HEK293 (cell line): ENCODE data around the gene MATN3.

Experiments
- EGR2 ChIP-seq: fragments of 450-650 bp; formaldehyde crosslinking; IDR thresholded peaks from 2 replicates; pipeline ENCODE4 v1.5.1; 2016; ENCODE audit warnings: low read depth, missing biosample characterization, missing genetic modification characterization
- HOXD13 ChIP-seq: sonication (generic); formaldehyde crosslinking; IDR thresholded peaks from 2 replicates; pipeline ENCODE4 v1.8.0; 2022; ENCODE audit warnings: missing genetic modification reagents, borderline replicate concordance
- SALL2 ChIP-seq: fragments of 450-650 bp; formaldehyde crosslinking; IDR thresholded peaks from 2 replicates; pipeline ENCODE4 v1.5.0; 2017; ENCODE audit warnings: missing biosample characterization, mild to moderate bottlenecking, missing genetic modification characterization, borderline replicate concordance
- SETDB1 ChIP-seq: IDR thresholded peaks from one replicate; pipeline ENCODE4 v1.6.1; 2017; ENCODE audit warnings: mild to moderate bottlenecking, low read length, moderate library complexity, mixed read lengths; ENCODE audit not compliant: insufficient read length
- YY2 ChIP-seq: fragments of 450-650 bp; formaldehyde crosslinking; IDR thresholded peaks from 2 replicates; pipeline ENCODE4 v1.5.1; 2016; ENCODE audit warnings: missing biosample characterization, missing genetic modification characterization
- ZBTB20 ChIP-seq: fragments of 450-650 bp; formaldehyde crosslinking; IDR thresholded peaks from 2 replicates; pipeline ENCODE4 v1.5.1; 2016; ENCODE audit warnings: missing biosample characterization, missing genetic modification characterization
- ZBTB48 ChIP-seq: fragments of 450-650 bp; formaldehyde crosslinking; IDR thresholded peaks from 2 replicates; pipeline ENCODE4 v1.5.1; 2016; ENCODE audit warnings: missing biosample characterization, missing genetic modification characterization
- ZIC2 ChIP-seq: fragments of 450-650 bp; formaldehyde crosslinking; IDR thresholded peaks from 2 replicates; pipeline ENCODE4 v1.5.1; 2016; ENCODE audit warnings: missing biosample characterization, missing genetic modification characterization
- ZNF10 ChIP-seq: fragments of 450-650 bp; formaldehyde crosslinking; IDR thresholded peaks from 2 replicates; pipeline ENCODE4 v1.5.1; 2017; ENCODE audit warnings: missing biosample characterization, missing genetic modification characterization
- ZNF112 ChIP-seq: fragments of 450-650 bp; formaldehyde crosslinking; IDR thresholded peaks from 2 replicates; pipeline ENCODE4 v1.5.0; 2017; ENCODE audit warnings: missing biosample characterization, missing genetic modification characterization
- ZNF138 ChIP-seq: fragments of 450-650 bp; formaldehyde crosslinking; IDR thresholded peaks from 2 replicates; pipeline ENCODE4 v1.5.1; 2016; ENCODE audit warnings: missing biosample characterization, missing genetic modification characterization, borderline replicate concordance
- ZNF155 ChIP-seq: fragments of 450-650 bp; formaldehyde crosslinking; IDR thresholded peaks from 2 replicates; pipeline ENCODE4 v1.5.1; 2016; ENCODE audit warnings: missing biosample characterization, missing genetic modification characterization
- ZNF214 ChIP-seq: fragments of 450-650 bp; formaldehyde crosslinking; IDR thresholded peaks from 2 replicates; pipeline ENCODE4 v1.5.1; 2017; ENCODE audit warnings: missing biosample characterization, mild to moderate bottlenecking, missing genetic modification characterization, borderline replicate concordance
- ZNF433 ChIP-seq: fragments of 450-650 bp; formaldehyde crosslinking; IDR thresholded peaks from 2 replicates; pipeline ENCODE4 v1.5.1; 2016; ENCODE audit warnings: missing biosample characterization, missing genetic modification characterization, low read depth
- ZNF510 ChIP-seq: fragments of 450-650 bp; formaldehyde crosslinking; IDR thresholded peaks from 2 replicates; pipeline ENCODE4 v1.5.1; 2018; ENCODE audit warnings: mild to moderate bottlenecking, missing genetic modification characterization, missing biosample characterization; ENCODE audit not compliant: insufficient replicate concordance
- ZNF560 ChIP-seq: fragments of 450-650 bp; formaldehyde crosslinking; IDR thresholded peaks from 2 replicates; pipeline ENCODE4 v1.5.1; 2017; ENCODE audit warnings: missing biosample characterization, missing genetic modification characterization, borderline replicate concordance
- ZNF624 ChIP-seq: fragments of 450-650 bp; formaldehyde crosslinking; IDR thresholded peaks from 2 replicates; pipeline ENCODE4 v1.5.1; 2017; ENCODE audit warnings: missing biosample characterization, missing genetic modification characterization
- ZNF664 ChIP-seq: fragments of 450-650 bp; formaldehyde crosslinking; IDR thresholded peaks from 2 replicates; pipeline ENCODE4 v1.5.1; 2016; ENCODE audit warnings: missing biosample characterization, missing genetic modification characterization
- ZNF777 ChIP-seq: fragments of 450-650 bp; formaldehyde crosslinking; IDR thresholded peaks from 2 replicates; pipeline ENCODE4 v1.5.1; 2017; ENCODE audit warnings: missing biosample characterization, missing genetic modification characterization, borderline replicate concordance
- ZNF830 ChIP-seq: fragments of 450-650 bp; IDR thresholded peaks from 2 replicates; pipeline ENCODE4 v1.5.0; 2018; ENCODE audit warnings: missing biosample characterization, missing genetic modification characterization, low read depth, mild to moderate bottlenecking, moderate library complexity
- TF ChIP-seq, protein P1 (sequence below): fragments of 450-650 bp; formaldehyde crosslinking; IDR thresholded peaks from 2 replicates; pipeline ENCODE4 v1.5.1; 2016; ENCODE audit warnings: missing biosample characterization, missing genetic modification characterization, borderline replicate concordance
- TF ChIP-seq, protein P2 (sequence below): fragments of 450-650 bp; formaldehyde crosslinking; IDR thresholded peaks from 2 replicates; pipeline ENCODE4 v1.5.1; 2017; ENCODE audit warnings: missing biosample characterization, missing genetic modification characterization
- TF ChIP-seq, protein P3 (sequence below): fragments of 450-650 bp; formaldehyde crosslinking; IDR thresholded peaks from 2 replicates; pipeline ENCODE4 v1.5.1; 2016; ENCODE audit warnings: missing biosample characterization, missing genetic modification characterization
- TF ChIP-seq, protein P4 (sequence below): fragments of 450-650 bp; formaldehyde crosslinking; IDR thresholded peaks from 2 replicates; pipeline ENCODE4 v1.5.1; 2016; ENCODE audit warnings: missing biosample characterization, missing genetic modification characterization
- TF ChIP-seq, protein P5 (sequence below): fragments of 450-650 bp; formaldehyde crosslinking; IDR thresholded peaks from 2 replicates; pipeline ENCODE4 v1.5.1; 2016; ENCODE audit warnings: missing biosample characterization, missing genetic modification characterization

MATN3 gene

DNA sequence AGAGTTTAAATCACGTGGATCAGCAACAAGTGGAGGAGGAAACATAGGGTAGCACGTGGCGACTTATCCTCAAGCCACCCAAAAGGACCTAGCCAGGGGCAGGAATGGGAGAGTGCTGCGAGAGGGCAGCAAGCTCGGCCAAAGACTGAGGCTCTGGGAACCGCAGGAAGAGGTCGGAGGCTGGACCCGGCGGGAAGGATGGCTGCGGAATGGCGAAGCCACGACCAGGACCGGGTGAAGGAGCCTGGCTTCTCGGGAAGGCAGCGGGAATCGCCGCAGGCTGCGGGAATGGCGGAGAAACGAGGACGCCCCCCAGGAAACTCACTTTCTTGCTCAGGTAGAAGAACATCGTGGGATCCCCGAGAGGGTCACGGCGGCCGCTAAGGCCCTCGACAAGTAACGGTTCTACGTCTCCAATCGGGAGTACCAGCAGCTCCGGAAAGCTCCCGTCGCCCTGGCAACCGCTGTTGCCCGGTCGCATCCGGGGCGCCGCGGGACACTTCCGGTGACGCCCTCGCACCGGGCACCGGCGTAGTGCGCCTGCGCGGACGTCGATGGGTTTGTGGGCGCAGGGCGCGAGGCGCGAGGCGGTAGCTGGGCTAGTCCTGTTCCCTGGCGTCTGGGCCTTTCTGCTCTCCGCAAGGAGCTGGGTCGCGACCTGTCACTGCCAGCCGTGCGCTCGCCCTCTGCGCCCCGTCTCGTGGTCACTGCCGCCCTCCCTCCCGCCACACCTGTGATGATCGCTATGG lies 22.6 kb downstream of the MATN3 start, which contains the start of gene WDR35 (continued):
- TF ChIP-seq ZNF830 (tag by site-specific recombination) (no peak), ZNF112 (tag by site-specific recombination) (no peak), SETDB1 (no peak), HOXD13 (no peak), SALL2 (tag by site-specific recombination) (no peak), EGR2 (tag by site-specific recombination) (peak; percentile 36), ZBTB20 (tag by site-specific recombination) (no peak), ZNF214 (tag by site-specific recombination) (no peak), ZNF138 (tag by site-specific recombination) (no peak), ZNF510 (no peak), ZNF560 (tag by site-specific recombination) (no peak), ZNF664 (tag by site-specific recombination) (no peak), ZNF10 (no peak; the same call in 1 of the 2 replicates), ZNF777 (tag by site-specific recombination) (peak; percentile 39; the same call in 1 of the 2 replicates), ZNF433 (tag by site-specific recombination) (no peak), ZNF624 (no peak), ZNF155 (tag by site-specific recombination) (no peak), ZIC2 (tag by site-specific recombination) (no peak), ZBTB48 (tag by site-specific recombination) (no peak), YY2 (tag by site-specific recombination) (0 out of 2 replicates have a peak, but pooled peaks have one; percentile 16)
- TF ChIP-seq, protein P1, sequence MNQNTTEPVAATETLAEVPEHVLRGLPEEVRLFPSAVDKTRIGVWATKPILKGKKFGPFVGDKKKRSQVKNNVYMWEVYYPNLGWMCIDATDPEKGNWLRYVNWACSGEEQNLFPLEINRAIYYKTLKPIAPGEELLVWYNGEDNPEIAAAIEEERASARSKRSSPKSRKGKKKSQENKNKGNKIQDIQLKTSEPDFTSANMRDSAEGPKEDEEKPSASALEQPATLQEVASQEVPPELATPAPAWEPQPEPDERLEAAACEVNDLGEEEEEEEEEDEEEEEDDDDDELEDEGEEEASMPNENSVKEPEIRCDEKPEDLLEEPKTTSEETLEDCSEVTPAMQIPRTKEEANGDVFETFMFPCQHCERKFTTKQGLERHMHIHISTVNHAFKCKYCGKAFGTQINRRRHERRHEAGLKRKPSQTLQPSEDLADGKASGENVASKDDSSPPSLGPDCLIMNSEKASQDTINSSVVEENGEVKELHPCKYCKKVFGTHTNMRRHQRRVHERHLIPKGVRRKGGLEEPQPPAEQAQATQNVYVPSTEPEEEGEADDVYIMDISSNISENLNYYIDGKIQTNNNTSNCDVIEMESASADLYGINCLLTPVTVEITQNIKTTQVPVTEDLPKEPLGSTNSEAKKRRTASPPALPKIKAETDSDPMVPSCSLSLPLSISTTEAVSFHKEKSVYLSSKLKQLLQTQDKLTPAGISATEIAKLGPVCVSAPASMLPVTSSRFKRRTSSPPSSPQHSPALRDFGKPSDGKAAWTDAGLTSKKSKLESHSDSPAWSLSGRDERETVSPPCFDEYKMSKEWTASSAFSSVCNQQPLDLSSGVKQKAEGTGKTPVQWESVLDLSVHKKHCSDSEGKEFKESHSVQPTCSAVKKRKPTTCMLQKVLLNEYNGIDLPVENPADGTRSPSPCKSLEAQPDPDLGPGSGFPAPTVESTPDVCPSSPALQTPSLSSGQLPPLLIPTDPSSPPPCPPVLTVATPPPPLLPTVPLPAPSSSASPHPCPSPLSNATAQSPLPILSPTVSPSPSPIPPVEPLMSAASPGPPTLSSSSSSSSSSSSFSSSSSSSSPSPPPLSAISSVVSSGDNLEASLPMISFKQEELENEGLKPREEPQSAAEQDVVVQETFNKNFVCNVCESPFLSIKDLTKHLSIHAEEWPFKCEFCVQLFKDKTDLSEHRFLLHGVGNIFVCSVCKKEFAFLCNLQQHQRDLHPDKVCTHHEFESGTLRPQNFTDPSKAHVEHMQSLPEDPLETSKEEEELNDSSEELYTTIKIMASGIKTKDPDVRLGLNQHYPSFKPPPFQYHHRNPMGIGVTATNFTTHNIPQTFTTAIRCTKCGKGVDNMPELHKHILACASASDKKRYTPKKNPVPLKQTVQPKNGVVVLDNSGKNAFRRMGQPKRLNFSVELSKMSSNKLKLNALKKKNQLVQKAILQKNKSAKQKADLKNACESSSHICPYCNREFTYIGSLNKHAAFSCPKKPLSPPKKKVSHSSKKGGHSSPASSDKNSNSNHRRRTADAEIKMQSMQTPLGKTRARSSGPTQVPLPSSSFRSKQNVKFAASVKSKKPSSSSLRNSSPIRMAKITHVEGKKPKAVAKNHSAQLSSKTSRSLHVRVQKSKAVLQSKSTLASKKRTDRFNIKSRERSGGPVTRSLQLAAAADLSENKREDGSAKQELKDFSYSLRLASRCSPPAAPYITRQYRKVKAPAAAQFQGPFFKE, result no peak
- TF ChIP-seq, protein P2, sequence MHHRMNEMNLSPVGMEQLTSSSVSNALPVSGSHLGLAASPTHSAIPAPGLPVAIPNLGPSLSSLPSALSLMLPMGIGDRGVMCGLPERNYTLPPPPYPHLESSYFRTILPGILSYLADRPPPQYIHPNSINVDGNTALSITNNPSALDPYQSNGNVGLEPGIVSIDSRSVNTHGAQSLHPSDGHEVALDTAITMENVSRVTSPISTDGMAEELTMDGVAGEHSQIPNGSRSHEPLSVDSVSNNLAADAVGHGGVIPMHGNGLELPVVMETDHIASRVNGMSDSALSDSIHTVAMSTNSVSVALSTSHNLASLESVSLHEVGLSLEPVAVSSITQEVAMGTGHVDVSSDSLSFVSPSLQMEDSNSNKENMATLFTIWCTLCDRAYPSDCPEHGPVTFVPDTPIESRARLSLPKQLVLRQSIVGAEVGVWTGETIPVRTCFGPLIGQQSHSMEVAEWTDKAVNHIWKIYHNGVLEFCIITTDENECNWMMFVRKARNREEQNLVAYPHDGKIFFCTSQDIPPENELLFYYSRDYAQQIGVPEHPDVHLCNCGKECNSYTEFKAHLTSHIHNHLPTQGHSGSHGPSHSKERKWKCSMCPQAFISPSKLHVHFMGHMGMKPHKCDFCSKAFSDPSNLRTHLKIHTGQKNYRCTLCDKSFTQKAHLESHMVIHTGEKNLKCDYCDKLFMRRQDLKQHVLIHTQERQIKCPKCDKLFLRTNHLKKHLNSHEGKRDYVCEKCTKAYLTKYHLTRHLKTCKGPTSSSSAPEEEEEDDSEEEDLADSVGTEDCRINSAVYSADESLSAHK (tag by site-specific recombination), result no peak
- TF ChIP-seq, protein P3, sequence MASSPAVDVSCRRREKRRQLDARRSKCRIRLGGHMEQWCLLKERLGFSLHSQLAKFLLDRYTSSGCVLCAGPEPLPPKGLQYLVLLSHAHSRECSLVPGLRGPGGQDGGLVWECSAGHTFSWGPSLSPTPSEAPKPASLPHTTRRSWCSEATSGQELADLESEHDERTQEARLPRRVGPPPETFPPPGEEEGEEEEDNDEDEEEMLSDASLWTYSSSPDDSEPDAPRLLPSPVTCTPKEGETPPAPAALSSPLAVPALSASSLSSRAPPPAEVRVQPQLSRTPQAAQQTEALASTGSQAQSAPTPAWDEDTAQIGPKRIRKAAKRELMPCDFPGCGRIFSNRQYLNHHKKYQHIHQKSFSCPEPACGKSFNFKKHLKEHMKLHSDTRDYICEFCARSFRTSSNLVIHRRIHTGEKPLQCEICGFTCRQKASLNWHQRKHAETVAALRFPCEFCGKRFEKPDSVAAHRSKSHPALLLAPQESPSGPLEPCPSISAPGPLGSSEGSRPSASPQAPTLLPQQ (tag by site-specific recombination), result 0 out of 2 replicates have a peak, but pooled peaks have one; percentile 19
- TF ChIP-seq, protein P4, sequence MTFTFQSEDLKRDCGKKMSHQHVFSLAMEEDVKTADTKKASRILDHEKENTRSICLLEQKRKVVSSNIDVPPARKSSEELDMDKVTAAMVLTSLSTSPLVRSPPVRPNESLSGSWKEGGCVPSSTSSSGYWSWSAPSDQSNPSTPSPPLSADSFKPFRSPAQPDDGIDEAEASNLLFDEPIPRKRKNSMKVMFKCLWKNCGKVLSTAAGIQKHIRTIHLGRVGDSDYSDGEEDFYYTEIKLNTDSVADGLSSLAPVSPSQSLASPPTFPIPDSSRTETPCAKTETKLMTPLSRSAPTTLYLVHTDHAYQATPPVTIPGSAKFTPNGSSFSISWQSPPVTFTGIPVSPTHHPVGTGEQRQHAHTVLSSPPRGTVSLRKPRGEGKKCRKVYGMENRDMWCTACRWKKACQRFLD (tag by site-specific recombination), result no peak
- TF ChIP-seq, protein P5, sequence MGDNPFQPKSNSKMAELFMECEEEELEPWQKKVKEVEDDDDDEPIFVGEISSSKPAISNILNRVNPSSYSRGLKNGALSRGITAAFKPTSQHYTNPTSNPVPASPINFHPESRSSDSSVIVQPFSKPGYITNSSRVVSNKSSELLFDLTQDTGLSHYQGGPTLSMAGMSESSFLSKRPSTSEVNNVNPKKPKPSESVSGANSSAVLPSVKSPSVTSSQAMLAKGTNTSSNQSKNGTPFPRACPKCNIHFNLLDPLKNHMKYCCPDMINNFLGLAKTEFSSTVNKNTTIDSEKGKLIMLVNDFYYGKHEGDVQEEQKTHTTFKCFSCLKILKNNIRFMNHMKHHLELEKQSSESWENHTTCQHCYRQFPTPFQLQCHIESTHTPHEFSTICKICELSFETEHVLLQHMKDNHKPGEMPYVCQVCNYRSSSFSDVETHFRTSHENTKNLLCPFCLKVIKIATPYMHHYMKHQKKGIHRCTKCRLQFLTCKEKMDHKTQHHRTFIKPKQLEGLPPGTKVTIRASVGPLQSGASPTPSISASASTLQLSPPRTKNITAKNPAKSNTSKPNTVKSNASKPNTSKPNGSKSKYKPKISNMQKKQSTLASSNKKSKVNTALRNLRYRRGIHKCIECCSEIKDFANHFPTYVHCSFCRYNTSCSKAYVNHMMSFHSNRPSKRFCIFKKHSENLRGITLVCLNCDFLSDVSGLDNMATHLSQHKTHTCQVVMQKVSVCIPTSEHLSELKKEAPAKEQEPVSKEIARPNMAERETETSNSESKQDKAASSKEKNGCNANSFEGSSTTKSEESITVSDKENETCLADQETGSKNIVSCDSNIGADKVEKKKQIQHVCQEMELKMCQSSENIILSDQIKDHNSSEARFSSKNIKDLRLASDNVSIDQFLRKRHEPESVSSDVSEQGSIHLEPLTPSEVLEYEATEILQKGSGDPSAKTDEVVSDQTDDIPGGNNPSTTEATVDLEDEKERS (tag by site-specific recombination), result no peak
